ENCODE measurements around the gene SMAD6. TPM values are rescaled to one million over a fixed set of nuclear protein-coding genes. Genes with fewer than 3 reads are reported as not detected.

SMAD6 gene
- polyA plus RNA-seq, 1 donor from 2014 or later: 0.16 TPM

DNA sequence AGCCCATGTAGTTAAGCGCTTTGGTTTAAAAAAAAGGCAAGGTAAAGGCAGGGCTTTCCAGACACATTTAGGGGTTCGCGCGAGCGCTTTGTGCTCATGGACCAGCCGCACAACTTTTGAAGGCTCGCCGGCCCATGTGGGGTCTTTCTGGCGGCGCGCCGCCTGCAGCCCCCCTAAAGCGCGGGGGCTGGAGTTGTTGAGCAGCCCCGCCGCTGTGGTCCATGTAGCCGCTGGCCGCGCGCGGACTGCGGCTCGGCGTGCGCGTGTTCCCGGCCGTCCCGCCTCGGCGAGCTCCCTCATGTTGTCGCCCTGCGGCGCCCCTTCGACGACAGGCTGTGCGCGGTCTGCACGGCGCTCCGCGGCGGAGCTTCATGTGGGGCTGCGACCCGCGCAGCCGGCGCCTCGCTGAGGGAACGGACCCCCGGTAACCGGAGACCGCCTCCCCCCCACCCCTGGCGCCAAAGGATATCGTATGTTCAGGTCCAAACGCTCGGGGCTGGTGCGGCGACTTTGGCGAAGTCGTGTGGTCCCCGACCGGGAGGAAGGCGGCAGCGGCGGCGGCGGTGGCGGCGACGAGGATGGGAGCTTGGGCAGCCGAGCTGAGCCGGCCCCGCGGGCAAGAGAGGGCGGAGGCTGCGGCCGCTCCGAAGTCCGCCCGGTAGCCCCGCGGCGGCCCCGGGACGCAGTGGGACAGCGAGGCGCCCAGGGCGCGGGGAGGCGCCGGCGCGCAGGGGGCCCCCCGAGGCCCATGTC is 927 bp downstream of the SMAD6 start:
- no peak overlapping the region for H2AFZ ChIP-seq (ENCODE audit: low read depth, low read length)
- H3K9me3 ChIP-seq (ENCODE audit: low read length): no peaks in the 10 kb centered on the region
- H4K20me1 ChIP-seq (ENCODE audit: insufficient read depth): no peaks in the 10 kb centered on the region
- peak overlapping the region; percentile 64 for H3K4me3 ChIP-seq (ENCODE audit: low read length)
- H3K27ac ChIP-seq (ENCODE audit: low read length): no peak overlapping the region
- H3K9ac ChIP-seq (ENCODE audit: low read length): no peak overlapping the region
- TF ChIP-seq, protein P1, sequence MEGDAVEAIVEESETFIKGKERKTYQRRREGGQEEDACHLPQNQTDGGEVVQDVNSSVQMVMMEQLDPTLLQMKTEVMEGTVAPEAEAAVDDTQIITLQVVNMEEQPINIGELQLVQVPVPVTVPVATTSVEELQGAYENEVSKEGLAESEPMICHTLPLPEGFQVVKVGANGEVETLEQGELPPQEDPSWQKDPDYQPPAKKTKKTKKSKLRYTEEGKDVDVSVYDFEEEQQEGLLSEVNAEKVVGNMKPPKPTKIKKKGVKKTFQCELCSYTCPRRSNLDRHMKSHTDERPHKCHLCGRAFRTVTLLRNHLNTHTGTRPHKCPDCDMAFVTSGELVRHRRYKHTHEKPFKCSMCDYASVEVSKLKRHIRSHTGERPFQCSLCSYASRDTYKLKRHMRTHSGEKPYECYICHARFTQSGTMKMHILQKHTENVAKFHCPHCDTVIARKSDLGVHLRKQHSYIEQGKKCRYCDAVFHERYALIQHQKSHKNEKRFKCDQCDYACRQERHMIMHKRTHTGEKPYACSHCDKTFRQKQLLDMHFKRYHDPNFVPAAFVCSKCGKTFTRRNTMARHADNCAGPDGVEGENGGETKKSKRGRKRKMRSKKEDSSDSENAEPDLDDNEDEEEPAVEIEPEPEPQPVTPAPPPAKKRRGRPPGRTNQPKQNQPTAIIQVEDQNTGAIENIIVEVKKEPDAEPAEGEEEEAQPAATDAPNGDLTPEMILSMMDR (IDR thresholded peaks at IDR 0.05; ENCODE audit: poor library complexity, severe bottlenecking): no peak
- TF ChIP-seq TAF1 (IDR thresholded peaks at IDR 0.05; ENCODE audit: low read depth) (no peak), POLR2AphosphoS5 (IDR thresholded peaks at IDR 0.05) (no peak), EZH2 (IDR thresholded peaks at IDR 0.05; ENCODE audit: borderline replicate concordance, insufficient read depth, low read length, poor library complexity, severe bottlenecking) (peak; percentile 91), SMC3 (conservative IDR thresholded peaks at IDR 0.05; ENCODE audit: poor library complexity) (no peak), RAD21 (conservative IDR thresholded peaks at IDR 0.05) (no peak), MXI1 (conservative IDR thresholded peaks at IDR 0.05; ENCODE audit: poor library complexity, severe bottlenecking) (no peak)
- TF ChIP-seq, protein P2, sequence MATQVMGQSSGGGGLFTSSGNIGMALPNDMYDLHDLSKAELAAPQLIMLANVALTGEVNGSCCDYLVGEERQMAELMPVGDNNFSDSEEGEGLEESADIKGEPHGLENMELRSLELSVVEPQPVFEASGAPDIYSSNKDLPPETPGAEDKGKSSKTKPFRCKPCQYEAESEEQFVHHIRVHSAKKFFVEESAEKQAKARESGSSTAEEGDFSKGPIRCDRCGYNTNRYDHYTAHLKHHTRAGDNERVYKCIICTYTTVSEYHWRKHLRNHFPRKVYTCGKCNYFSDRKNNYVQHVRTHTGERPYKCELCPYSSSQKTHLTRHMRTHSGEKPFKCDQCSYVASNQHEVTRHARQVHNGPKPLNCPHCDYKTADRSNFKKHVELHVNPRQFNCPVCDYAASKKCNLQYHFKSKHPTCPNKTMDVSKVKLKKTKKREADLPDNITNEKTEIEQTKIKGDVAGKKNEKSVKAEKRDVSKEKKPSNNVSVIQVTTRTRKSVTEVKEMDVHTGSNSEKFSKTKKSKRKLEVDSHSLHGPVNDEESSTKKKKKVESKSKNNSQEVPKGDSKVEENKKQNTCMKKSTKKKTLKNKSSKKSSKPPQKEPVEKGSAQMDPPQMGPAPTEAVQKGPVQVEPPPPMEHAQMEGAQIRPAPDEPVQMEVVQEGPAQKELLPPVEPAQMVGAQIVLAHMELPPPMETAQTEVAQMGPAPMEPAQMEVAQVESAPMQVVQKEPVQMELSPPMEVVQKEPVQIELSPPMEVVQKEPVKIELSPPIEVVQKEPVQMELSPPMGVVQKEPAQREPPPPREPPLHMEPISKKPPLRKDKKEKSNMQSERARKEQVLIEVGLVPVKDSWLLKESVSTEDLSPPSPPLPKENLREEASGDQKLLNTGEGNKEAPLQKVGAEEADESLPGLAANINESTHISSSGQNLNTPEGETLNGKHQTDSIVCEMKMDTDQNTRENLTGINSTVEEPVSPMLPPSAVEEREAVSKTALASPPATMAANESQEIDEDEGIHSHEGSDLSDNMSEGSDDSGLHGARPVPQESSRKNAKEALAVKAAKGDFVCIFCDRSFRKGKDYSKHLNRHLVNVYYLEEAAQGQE (IDR thresholded peaks at IDR 0.05; ENCODE audit: borderline replicate concordance): no peak
- no peaks in the 10 kb centered on the region for H3K36me3 ChIP-seq (ENCODE audit: insufficient read depth, low read length)
- no peaks in the 10 kb centered on the region for H3K9me2 ChIP-seq (ENCODE audit: insufficient read depth, low read length)
- no peaks in the 10 kb centered on the region for H3K79me2 ChIP-seq (replicated peaks; ENCODE audit: insufficient read depth, low read length)
- peaks cover 60% of the 10 kb centered on the region for H3K27me3 ChIP-seq (ENCODE audit: insufficient read depth, low read depth, low read length)
- no peaks in the 10 kb centered on the region for H3F3A ChIP-seq (ENCODE audit: insufficient read depth, low read length, poor library complexity, severe bottlenecking)
- H3K4me2 ChIP-seq (ENCODE audit: low read length): no peak overlapping the region

DNA sequence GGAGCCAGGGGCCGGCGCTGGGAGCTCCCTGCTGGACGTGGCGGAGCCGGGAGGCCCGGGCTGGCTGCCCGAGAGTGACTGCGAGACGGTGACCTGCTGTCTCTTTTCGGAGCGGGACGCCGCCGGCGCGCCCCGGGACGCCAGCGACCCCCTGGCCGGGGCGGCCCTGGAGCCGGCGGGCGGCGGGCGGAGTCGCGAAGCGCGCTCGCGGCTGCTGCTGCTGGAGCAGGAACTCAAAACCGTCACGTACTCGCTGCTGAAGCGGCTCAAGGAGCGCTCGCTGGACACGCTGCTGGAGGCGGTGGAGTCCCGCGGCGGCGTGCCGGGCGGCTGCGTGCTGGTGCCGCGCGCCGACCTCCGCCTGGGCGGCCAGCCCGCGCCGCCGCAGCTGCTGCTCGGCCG is 1.5 kb downstream of the SMAD6 start:
- Histone ChIP-seq H4K20me1 (ENCODE audit: insufficient read depth) (no peaks in the 10 kb centered on the region), H3K27me3 (ENCODE audit: insufficient read depth, low read depth, low read length) (peaks cover 60% of the 10 kb centered on the region), H3K9me2 (ENCODE audit: insufficient read depth, low read length) (no peaks in the 10 kb centered on the region), H3F3A (ENCODE audit: insufficient read depth, low read length, poor library complexity, severe bottlenecking) (no peaks in the 10 kb centered on the region), H3K9ac (ENCODE audit: low read length) (no peak overlapping the region), H3K9me3 (ENCODE audit: low read length) (no peaks in the 10 kb centered on the region), H2AFZ (ENCODE audit: low read depth, low read length) (no peak overlapping the region), H3K4me2 (ENCODE audit: low read length) (no peak overlapping the region), H3K27ac (ENCODE audit: low read length) (no peak overlapping the region), H3K79me2 (replicated peaks; ENCODE audit: insufficient read depth, low read length) (no peaks in the 10 kb centered on the region), H3K36me3 (ENCODE audit: insufficient read depth, low read length) (no peaks in the 10 kb centered on the region), H3K4me3 (ENCODE audit: low read length) (peak overlapping the region; percentile 64)
- TF ChIP-seq EP300 (conservative IDR thresholded peaks at IDR 0.05; ENCODE audit: poor library complexity, severe bottlenecking) (no peak), MXI1 (conservative IDR thresholded peaks at IDR 0.05; ENCODE audit: poor library complexity, severe bottlenecking) (no peak), RAD21 (conservative IDR thresholded peaks at IDR 0.05) (no peak), SMC3 (conservative IDR thresholded peaks at IDR 0.05; ENCODE audit: poor library complexity) (no peak), TAF1 (IDR thresholded peaks at IDR 0.05; ENCODE audit: low read depth) (no peak), POLR2AphosphoS5 (IDR thresholded peaks at IDR 0.05) (no peak), EZH2 (IDR thresholded peaks at IDR 0.05; ENCODE audit: borderline replicate concordance, insufficient read depth, low read length, poor library complexity, severe bottlenecking) (no peak)
- TF ChIP-seq, protein P2 (IDR thresholded peaks at IDR 0.05; ENCODE audit: borderline replicate concordance): no peak
- TF ChIP-seq, protein P1 (IDR thresholded peaks at IDR 0.05; ENCODE audit: poor library complexity, severe bottlenecking): no peak

All from neural cell (in vitro differentiated cells).